Measurements from ENCODE around the gene CYB5RL.
"Not testable (repeated sequence)": the region's sequence is repeated elsewhere in the genome, so short reads cannot be mapped to it uniquely, and the experiment has no call there.

Gene CYB5RL

DNA sequence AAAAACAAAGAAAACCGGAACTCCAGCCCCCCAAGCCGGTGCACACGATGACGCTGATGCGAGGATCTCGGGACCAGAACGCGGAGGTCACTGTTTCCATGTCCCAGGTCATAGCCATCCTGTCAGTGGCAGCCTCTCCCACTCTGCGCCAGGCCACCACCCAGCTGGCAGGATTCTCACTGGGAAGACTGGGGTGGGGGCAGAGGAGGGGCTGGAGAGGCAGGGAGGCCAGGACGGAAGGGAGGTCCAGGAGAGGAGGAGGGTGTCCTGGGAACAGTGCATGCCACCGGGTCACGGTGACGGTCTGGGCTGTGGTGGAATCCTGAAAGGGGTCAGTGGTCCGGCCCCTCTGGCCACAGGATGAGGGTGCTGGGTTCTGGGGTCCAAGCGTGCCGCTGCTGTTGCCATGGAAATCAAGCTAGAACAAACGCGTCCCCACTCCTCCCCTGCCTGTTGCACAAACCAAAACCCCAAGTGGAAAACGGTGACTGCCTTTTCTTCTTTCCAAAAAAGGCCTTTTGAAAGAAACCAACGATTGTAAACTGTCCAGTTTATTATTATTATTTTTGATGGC lies 26.2 kb upstream of the CYB5RL start:
- DNase-seq (ENCODE audit: low read depth in 2 of 2): no peak

DNA sequence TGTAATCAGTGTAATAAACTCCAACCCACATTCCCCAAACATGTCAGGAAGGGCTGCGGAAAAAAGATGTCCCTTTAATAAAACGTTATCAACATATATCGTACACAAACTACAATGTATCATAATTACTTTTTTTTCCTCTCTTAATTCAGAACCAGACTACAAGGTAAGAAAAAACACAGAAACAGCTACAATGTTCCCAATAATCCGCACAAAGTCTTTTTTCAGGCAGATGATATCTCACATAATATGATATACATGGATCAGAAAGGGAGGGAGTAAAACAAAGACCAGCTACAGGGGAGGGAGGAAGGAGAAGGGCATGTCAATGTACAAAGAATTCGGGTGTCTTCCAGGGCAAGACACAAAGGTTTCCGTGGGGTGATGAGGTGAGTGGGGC lies 25.5 kb upstream of the CYB5RL start:
- no peak for DNase-seq (ENCODE audit: low read depth in 2 of 2)

DNA sequence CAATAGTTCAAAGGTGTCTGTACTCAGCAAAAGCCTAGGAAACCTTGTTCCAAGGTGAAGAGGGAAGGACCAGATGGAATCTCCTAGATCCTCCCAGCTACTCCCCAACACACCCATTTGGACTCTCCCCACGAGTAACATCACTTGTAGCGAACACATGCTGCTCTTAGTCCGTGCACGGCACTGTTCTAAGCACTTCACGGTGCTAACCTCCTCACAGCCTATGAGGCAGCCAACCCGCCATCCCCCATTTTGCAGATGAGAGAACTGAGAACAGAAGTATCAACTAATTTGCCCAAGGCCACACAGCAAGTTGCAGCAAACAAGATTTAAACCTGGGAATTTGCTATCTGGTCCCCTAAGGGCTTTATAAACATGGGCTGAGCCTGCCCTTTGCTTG lies 24.4 kb upstream of the CYB5RL start:
- DNase-seq (ENCODE audit: low read depth in 2 of 2): no peak

DNA sequence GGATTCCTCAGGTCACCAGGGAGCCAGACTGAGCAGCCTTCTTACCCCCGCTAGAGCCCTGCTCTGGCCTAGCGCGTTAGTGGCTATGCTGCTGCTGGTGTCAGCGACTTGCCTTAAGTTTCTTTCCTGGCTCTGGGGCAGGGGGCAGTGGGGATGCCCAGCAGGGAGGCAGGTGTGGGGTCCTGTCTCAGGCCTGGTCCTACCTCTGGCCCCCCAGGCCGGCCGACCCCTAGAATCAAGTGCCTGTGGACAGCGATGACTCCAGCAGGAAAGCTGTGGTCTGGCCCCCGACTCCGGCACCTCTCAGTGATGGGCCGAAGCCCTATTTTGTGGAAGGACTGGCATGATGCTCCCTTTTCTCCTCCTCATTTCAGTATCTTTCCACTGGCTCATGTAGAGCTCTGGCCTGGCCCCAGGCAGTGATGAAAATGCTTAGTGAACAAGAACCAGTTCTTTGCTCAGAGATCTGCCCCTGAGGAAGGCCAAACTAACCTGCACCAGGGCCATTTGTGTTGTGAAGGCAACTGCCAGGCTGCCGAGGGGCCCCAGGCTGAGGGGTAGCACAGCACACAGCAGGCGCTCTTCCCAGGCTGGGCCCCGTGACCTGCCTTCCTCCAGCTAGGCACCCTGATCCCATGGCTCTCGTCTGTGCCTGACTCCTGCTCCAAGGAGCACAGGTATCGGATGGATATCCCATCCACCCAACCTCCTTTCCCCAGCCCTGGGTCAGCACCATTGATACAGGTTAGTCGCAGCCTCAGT lies 23.8 kb upstream of the CYB5RL start:
- no peak for DNase-seq (ENCODE audit: low read depth in 2 of 2)

DNA sequence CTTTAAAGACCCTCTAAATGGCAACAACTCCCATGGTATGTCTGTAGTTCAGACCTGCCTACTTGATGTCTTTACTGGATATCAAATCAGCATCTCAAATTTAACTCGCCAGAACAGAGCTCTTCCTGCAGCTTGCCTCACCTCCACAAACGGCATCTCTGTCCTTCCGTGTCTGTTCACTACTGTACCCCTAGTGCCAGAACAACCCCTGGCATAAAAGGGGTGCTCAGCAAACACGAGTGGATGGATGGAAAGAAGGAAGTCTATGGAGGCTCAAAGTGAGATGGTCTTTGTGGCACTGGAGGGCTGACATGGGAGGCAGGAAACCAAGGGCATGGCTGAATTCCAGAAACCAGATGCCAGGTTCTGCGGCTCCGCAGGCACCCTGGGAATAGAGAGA lies 22.9 kb upstream of the CYB5RL start:
- DNase-seq (ENCODE audit: low read depth in 2 of 2): no peak

DNA sequence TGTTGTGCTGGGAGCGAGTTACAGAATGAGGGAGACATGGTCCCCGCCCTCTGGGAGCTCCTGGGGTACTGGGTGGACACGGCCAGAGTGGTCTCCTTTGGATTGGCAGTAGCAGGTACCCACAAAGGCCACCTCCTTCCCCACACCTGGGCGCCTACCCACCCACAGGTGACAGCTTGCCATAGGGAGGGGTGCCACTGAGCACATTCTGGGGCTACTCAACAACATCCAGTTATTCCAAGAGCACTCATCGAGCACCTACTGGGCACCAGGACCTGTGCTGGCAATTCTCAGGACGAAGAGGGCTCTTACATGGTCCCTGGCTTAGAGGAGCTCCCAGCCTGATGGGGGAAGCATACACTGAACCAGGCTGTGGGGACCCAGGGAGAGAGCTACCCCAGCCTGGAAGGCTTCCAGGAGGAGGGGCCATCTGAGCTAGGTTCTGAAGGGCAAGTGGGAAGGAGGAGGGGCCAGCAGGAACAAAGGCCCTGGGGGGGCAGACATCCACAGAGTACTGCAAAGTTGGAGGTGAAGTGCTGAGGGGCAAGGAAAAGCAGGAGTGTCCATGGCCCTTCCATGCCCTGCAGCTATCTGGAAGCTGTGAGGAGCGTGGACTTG lies 22.1 kb upstream of the CYB5RL start:
- DNase-seq (ENCODE audit: low read depth in 2 of 2): no peak

DNA sequence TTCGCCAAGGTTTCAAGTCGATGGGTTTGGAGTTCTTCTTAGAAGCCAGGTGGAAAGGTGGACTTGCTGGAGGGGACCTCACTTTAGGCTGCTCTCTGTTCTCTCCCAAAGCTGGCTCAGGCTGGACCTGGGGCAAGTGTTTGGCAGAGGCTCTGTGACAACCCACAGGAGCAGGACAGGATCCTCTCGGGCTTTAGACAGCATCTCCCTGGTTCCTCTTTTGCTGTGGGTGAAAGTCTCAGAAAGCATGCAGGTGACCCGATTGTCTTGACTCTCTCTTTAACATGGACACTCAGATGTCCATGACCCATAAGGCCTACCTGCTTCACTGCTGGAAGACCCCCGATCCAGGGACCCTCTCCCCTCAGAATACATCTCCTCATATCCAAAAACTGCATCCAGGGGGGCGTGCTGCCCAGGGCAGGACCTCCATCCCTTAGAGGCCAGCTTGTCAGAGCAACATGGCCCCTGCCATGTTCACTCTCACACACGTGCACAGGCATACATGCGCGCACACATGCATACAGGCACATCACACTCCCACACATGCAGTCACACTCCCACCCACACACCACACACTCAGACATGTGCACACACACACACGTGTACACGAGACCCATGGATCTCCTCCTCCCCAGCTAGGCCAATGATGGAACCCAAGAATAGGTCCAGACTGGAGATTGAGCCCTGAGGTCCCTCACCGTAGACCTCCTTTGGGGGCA lies 21.4 kb upstream of the CYB5RL start:
- no peak for DNase-seq (ENCODE audit: low read depth in 2 of 2)

DNA sequence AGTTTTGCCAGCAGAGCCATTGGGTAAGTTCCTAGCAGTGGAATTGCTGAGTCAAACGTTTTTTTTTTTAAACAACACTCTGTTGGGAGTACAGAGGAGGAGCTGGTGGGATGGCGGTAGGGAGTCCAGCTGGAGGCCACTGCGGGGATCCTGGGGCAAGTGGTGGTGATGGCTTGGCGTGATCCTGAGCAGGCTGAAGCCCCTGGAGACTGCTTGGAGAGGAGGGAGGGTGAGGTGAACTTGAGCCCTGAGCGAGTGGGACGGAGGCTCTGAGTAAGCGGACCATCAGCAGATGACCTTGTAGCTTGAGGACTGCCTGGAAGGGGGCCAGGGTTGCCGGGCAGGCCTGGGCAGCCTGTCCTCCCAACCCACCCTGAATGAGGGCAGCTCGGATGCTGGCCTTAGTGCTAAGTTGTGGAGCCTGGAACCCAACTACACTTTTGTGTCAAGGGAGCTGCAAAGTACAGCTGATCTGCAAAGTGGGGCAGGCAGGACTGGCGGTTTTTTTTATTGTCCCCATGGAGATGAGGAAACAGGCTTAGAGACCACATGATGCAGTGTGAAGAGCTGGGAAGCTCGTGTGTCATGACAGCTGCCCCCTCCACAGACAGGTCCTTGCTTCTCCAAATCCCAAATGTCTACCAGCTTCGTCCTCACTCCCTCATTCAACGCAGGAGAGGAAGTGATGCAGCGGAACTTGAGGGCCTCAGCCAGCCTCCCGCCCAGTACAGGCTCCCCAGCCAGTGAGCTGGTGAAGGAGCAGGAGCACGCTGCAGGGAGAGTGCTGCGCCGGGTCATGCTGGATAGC lies 20.4 kb upstream of the CYB5RL start:
- no peak for DNase-seq (ENCODE audit: low read depth in 2 of 2)

DNA sequence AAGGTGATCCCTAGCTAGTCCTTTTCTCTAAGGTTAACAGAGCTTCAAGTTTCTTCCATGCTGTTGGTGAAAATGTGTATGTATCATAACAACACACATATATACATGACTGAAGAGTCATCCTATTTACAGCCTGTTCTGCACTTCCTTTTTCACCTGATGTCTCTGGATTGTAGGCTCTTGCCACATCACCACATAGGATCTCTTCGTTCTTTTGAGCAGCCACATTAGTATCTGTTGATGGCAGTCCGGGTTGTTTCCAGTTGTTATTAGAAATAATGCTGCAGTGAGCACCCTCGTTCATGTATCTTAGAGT lies 19.8 kb upstream of the CYB5RL start:
- DNase-seq (ENCODE audit: low read depth in 2 of 2): no peak

DNA sequence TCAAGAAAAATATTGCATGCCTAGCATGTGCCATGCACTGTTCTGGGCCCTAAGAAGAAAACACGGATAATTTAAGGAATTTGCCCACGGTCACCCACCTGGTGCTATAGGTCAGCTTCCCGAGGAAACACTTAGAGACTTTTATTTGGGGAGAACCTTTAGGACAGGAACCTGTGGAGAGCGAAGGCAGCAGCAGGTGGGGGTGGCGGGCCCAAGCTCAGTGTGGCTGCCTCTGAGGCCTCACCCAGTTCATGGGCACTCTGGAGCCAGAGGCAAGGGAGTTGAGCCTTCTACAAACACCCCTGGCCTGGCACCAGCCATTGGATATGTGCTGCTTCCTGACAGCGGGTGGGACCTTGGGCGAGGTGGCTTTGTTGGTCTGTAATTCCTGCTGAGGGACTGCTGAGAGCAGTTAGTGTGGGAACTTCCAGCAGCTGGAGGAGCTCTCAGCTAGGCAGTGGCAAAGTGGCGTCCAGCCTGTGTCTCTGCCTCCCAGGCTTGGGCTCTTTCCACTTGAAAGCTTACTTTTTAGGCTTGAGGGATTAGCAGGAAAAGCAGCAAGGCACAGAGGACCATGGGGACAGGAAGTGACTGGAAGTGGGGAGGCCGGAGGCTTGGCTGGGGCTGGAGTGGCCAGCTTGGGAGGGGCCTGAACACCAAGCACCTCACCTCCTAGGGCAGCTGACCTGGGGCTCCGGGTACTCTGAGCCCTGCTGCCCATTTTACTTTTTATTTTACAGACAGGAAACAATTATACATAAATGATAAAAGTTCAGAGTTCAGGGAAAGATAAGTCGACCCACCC lies 19.3 kb upstream of the CYB5RL start:
- no peak for DNase-seq (ENCODE audit: low read depth in 2 of 2)

DNA sequence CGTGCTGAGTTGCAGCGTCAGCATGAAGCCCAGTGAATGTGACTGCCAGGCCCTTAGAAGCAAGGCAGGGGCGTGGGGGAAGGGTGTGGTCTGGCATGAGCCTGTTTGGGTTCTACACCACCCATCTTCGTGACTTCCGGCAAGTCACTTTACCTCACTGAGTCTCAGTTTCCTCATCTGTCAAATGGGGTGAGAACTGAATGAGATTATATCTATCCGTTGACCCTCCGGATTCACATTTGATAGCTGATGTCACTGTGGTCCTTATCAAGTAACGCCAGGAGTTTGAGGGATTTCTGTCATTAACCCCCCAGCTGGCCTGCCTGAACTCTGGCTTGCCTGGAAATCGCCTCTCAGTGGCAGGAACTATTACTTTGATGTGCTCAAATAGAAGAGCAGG lies 15.7 kb upstream of the CYB5RL start:
- DNase-seq (ENCODE audit: low read depth in 2 of 2): no peak

DNA sequence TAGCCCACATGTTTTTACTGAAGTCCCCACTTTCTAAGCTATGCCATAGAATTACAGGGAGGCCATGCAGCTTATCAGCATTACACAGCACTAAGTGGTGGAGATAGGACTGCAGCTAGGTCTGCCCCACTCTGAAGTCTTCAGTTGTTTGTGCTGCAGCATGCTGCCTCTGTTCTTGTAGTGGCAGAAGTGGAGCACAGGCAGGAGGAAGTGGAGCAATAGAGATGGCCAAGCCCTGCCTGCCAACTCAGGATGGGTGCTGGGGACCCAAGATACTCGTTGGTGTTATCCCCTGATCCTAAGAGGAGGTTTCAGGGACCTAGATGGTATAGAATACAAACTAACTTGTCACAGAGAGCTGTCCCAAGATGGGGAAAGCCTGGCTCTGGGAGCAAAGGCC lies 13.0 kb upstream of the CYB5RL start:
- no peak for DNase-seq (ENCODE audit: low read depth in 2 of 2)

DNA sequence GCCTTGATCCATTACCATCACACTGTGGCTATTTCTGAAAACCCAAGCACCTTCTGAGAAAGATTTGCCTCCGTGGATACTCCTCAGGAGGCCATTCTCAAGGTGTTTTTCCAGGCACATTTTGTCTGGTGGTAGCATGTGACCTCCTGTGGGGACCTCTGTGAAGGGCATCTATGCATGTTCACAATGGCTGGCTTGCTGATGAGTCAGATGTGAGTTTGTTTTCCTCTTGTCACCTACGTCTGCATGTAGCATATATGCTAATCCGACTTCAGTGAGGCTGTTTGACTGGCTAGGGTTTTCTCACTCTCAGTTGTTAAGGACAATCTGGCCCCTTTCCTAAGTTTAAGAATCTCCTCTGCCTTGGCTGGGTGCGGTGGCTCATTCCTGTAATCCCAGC lies 8.1 kb upstream of the CYB5RL start:
- DNase-seq (ENCODE audit: low read depth in 2 of 2): not testable (repeated sequence)

DNA sequence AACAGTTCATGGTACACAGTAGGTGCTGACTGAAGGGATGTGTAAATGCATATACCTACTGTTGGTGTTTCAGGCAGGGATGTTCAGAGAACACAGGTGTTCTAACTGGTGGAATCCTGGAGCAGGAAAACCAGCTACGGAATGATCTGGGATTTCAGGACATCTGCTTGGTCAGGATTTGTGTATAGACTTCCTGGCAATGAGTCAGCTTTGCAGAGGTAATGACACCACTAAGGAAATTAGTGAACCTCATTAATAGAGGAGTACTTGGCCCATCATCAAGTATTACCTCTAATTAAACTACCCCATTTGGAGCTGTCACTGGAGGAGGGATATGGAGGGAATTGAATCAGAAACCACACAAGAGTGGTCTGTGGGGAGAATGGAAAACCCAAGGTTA lies 7.5 kb upstream of the CYB5RL start:
- DNase-seq (ENCODE audit: low read depth in 2 of 2): no peak

DNA sequence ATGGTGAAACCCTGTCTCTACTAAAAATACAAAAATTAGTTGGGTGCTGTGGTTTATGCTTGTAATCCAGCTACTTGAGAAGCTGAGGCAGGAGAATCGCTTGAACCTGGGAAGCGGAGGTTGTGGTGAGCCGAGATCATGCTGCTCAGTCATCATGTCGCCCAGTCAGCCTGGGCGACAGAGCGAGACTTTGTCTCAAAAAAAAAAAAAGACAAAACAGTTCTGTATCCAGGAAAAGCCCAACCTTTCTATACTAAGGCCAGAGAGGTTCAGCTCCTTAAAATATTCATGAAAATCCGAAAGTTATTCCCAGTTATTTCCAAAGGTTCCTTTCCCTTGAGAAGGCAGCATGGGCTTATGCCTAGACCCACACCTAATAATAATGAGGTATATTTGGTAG lies 4.4 kb upstream of the CYB5RL start:
- DNase-seq (ENCODE audit: low read depth in 2 of 2): no peak

DNA sequence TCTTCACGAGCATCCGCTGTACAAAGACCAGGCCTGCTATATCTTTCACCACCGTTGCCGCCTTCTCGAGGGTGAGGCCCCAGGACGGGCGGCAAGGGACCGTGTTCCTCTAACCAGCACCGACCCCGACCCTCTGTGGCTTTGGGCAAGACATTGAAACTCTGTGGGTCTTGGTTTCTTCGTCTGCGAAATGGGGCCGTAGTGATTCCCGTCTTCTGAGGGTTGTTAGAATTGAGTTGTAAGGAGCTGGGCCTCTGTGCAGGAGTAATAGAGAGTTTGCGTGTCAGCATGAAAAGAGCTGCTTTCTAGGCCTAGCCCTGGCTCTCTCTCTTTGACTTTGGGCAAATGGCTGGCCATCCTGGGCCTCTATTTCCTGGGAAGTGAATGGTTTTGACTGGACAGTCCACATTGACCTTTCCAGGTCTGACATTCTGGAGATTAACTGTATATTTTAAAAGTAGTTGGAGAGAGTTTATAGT lies 728 bp upstream of the CYB5RL start:
- no peak for DNase-seq (ENCODE audit: low read depth in 2 of 2)

DNA sequence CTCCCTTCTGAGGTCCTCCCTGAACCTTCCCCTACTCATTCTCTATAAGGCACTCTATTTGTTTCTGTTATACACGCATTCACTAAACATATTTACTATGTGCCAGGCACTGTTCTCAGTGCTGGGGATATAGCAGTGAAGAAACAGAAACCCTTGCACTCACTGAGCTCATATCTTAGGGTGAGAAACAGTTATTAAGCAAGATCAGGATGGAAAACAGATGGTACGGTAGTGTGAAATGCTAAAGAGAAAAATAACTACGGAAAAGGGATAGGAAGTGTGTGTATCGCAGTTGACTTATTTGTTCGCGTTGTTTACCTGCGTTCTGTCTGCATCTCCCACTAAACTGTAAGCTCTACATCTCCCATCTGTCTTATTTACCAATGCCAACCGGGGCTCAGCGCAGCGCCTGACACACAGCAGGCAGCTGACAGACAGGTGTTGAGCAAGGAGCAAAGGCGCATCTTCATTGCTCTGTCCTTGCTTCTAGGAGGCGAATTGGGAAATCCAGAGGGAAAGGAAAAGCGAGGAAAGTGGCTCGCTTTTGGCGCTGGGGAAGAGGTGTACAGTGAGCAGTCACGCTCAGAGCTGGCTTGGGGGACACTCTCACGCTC lies 572 bp downstream of the CYB5RL start:
- DNase-seq (ENCODE audit: low read depth in 2 of 2): no peak

DNA sequence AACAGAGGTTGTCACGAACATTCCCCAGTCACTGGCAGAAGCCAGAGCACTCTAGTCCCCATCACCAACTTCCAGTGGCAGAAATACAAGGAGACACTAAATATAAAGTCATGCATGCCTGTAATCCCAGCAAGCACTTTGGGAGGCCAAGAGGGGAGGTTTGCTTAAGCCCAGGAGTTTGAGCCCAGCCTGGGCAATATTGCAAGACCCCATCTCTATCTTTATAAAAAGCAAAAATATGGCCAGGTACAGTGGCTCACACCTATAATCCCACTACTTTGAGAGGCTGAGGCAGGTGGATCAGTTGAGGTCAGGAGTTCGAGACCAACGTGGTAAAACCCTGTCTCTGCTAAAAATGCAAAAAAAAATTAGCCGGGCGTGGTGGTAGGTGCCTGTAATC lies 6.4 kb downstream of the CYB5RL start:
- no peak for DNase-seq (ENCODE audit: low read depth in 2 of 2)

DNA sequence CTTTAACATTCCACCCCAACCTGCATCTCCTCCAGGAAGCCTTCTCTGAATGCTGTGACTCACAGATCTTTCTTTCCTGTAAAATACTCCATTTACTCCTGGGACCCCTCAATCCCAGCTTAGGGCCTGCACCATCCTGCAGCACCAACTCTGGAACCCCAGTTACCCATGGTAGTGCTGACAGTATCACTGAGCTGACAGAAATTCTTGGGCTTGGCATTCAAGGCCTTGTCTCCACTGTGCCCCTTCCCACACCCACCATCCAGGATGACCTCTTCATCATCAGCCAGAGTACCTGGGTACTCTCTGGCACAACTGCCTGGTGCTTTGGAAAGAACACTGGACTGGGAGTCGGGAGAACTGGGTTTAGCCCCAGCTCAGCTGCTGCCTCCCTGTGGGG lies 8.3 kb downstream of the CYB5RL start:
- no peak for DNase-seq (ENCODE audit: low read depth in 2 of 2)

DNA sequence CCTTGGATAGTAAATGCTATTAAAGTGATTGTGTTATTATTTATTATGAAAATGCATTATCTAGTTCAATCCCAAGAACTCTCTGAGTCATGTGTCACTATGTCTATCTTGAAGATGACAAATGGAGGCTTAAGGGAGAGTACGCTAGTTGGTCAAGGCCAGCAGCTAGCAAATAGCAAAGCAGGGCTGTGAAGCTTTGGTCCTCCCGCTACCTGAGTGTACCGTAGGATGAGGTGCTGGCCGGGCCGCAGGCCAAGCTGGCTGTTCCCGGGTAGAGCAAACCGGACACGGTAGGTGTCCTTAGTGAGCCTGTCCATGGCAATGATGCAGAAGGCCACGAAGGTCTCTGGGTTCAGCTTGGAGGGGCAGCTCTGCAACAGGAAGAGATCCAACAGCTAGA lies 9.3 kb downstream of the CYB5RL start:
- no peak for DNase-seq (ENCODE audit: low read depth in 2 of 2)

DNA sequence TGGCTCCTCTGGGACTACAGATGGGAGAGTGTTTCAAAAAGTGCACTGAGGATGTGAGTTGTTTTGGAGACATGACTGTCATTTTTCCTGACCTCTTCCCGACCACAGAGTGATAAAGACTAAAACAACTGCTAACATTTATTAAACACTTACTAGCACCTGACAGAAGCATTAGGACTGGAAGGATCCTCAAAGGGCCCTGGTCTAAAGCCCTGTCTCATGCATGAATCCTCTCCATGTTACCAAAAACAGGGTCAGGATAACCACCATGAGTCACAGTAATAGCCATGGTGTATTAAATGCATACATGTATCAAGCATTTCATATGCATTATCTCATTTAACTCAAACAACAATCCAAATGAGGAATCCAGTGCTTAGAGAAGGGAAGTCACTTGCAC lies 11.5 kb downstream of the CYB5RL start:
- DNase-seq (ENCODE audit: low read depth in 2 of 2): no peak
